Tibial nerve (tissue), 4 donors: ENCODE measurements around the gene EFCAB8. TPM values are rescaled to one million over a fixed set of nuclear protein-coding genes. Genes with fewer than 3 reads are reported as not detected.

Source experiments
- DNase-seq, 2 donors: peaks; one replicate each; pipeline ENCODE4 v3.0.0-alpha.2; 2019; ENCODE audit warnings: low spot score in 2 of 2
- H3K27ac ChIP-seq, 4 donors: fragments of 200-600 bp; sonication (generic) in 3 of 4; one replicate each; pipeline ENCODE4 v1.5.1; 2017 to 2019; ENCODE audit warnings: mild to moderate bottlenecking in 1 of 4
- H3K27me3 ChIP-seq, 2 donors: fragments of 200-600 bp; sonication (generic) in 1 of 2; one replicate each; pipeline versions ENCODE4 v1.5.1 to v1.6.0; 2017 to 2019
- H3K36me3 ChIP-seq, 3 donors: fragments of 200-600 bp; sonication (generic); one replicate each; pipeline ENCODE4 v1.5.1; 2018 to 2019
- H3K4me1 ChIP-seq, 4 donors: fragments of 200-600 bp; sonication (generic) in 3 of 4; one replicate each; pipeline ENCODE4 v1.5.1; 2017 to 2019
- H3K4me3 ChIP-seq, 4 donors: fragments of 200-600 bp; sonication (generic) in 3 of 4; one replicate each; pipeline ENCODE4 v1.5.1; 2017 to 2019; ENCODE audit warnings: mild to moderate bottlenecking in 1 of 4, moderate library complexity in 1 of 4
- H3K9me3 ChIP-seq, 4 donors: fragments of 200-600 bp; sonication (generic) in 3 of 4; one replicate each; pipeline ENCODE4 v1.5.1; 2017 to 2019
- EP300 ChIP-seq, 2 donors: sonication (generic); formaldehyde crosslinking; IDR thresholded peaks; one replicate each; pipeline ENCODE4 v1.6.1; 2017; ENCODE audit warnings: antibody characterized with exemption in 2 of 2, mild to moderate bottlenecking in 1 of 2
- POLR2A ChIP-seq, 2 donors: fragments of 450-650 bp; IDR thresholded peaks; one replicate each; pipeline ENCODE4 v1.6.1; 2017; ENCODE audit warnings: antibody characterized with exemption in 2 of 2, mild to moderate bottlenecking in 2 of 2, moderate library complexity in 2 of 2
- WGBS, 2 donors: methylation state at CpG; one replicate each; pipeline ENCODE4 v1.1.5; 2018; 5-methylcytosine and 5-hydroxymethylcytosine counted together
- total RNA-seq, 4 donors: library from RNA; depleted of rRNA; stranded (reverse); fragments of >200 nt; gene quantifications; one replicate each; pipeline ENCODE4 v1.1.0, GENCODE V29; 2016
- TF ChIP-seq, protein P1 (sequence below), 5 experiments: fragments of 200-600 bp in 3 of 5; fragments of 450-650 bp in 2 of 5; sonication (generic) in 3 of 5; IDR thresholded peaks; one replicate each; pipeline ENCODE4 v1.5.1; 2016 to 2019; ENCODE audit warnings: antibody characterized with exemption in 5 of 5, mild to moderate bottlenecking in 3 of 5, moderate library complexity in 2 of 5

EFCAB8 gene
- total RNA-seq, 4 donors from 2014 or later, result 0.30 to 0.87 TPM; not detected in 2

DNA sequence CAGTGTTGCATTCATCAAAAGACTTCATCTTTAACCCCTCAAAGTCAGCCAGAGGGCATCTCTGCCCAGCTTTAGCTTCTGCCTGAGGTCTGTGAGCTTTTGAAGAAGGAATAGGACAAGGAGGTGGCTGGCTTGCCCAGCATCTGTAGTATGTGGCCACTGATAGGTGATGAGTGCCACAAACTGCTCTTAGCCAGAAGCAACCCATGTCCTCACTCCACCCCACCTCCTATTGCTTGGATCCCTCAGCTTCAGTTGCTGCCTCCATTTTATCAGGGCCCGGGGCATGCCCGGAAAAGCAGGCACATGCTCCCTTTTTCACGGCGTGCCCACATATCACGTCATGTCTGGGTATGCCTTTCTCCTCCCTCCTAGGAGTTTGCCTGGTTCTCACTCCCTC, 11.9 kb upstream of the EFCAB8 start:
- Histone ChIP-seq H3K27ac (no peak overlapping the region), H3K36me3 (peaks cover 0 to 88% (median 0%) of the 10 kb centered on the region in 3 donors), H3K9me3 (no peaks in the 10 kb centered on the region), H3K4me1 (no peaks in the 10 kb centered on the region), H3K4me3 (no peak overlapping the region), H3K27me3 (no peaks in the 10 kb centered on the region)
- DNase-seq, result no peak
- WGBS, 2 donors, result 91 to 94% methylated on average over 5 of the region's 5 CpGs
- TF ChIP-seq, protein P1, sequence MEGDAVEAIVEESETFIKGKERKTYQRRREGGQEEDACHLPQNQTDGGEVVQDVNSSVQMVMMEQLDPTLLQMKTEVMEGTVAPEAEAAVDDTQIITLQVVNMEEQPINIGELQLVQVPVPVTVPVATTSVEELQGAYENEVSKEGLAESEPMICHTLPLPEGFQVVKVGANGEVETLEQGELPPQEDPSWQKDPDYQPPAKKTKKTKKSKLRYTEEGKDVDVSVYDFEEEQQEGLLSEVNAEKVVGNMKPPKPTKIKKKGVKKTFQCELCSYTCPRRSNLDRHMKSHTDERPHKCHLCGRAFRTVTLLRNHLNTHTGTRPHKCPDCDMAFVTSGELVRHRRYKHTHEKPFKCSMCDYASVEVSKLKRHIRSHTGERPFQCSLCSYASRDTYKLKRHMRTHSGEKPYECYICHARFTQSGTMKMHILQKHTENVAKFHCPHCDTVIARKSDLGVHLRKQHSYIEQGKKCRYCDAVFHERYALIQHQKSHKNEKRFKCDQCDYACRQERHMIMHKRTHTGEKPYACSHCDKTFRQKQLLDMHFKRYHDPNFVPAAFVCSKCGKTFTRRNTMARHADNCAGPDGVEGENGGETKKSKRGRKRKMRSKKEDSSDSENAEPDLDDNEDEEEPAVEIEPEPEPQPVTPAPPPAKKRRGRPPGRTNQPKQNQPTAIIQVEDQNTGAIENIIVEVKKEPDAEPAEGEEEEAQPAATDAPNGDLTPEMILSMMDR (IDR thresholded peaks at IDR 0.05), result no peak
- no peak for TF ChIP-seq POLR2A (IDR thresholded peaks at IDR 0.05)
- no peak for TF ChIP-seq EP300 (IDR thresholded peaks at IDR 0.05)

DNA sequence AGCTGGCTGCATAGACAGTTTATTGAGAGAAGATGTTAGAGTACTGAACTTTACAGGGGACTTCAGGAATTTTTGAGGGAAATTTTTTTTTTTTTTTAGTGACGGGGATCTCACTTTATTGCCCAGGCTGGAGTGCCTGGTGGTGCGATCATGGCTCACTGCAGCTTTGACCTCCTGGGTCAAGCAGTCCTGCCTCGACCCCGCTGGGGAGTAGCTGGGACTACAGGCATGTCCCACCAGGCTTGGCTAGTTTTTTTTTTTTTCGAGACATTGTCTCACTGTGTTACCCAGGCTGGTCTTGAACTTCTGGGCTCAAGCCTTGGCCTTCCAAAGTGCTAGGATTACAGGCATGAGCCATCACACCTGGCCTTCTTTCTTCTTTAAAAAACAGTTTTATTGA, 10.8 kb upstream of the EFCAB8 start:
- H3K9me3 ChIP-seq, result no peaks in the 10 kb centered on the region
- H3K36me3 ChIP-seq, result peaks cover 0 to 88% (median 0%) of the 10 kb centered on the region in 3 donors
- TF ChIP-seq EP300 (IDR thresholded peaks at IDR 0.05) (no peak), POLR2A (IDR thresholded peaks at IDR 0.05) (no peak)
- TF ChIP-seq, protein P1 (IDR thresholded peaks at IDR 0.05), result no peak
- WGBS, 2 donors, result 84 to 88% methylated on average over 5 of the region's 5 CpGs
- H3K27ac ChIP-seq, result no peak overlapping the region
- H3K27me3 ChIP-seq, result no peaks in the 10 kb centered on the region
- no peak for DNase-seq
- no peaks in the 10 kb centered on the region for H3K4me1 ChIP-seq
- no peak overlapping the region for H3K4me3 ChIP-seq

DNA sequence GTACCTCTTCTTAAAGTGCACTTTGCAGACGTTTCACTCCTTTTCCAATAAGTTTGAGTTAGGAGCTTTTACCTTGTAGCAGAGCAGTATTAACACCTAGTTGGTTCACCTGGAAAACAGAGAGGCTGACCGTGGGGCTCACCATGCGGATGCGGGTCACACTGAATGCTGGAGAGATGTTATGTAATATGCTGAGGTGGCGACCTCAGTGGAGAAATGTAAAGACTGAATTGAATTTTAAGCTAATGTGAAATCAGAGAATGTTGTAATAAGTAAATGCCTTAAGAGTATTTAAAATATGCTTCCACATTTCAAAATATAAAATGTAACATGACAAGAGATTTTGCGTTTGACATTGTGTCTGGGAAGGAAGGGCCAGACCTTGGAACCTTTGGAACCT, 9.9 kb upstream of the EFCAB8 start:
- Histone ChIP-seq H3K27me3 (no peaks in the 10 kb centered on the region), H3K27ac (no peak overlapping the region), H3K4me3 (no peak overlapping the region), H3K4me1 (no peaks in the 10 kb centered on the region), H3K9me3 (no peaks in the 10 kb centered on the region), H3K36me3 (peaks cover 0 to 89% (median 0%) of the 10 kb centered on the region in 3 donors)
- 85 to 86% methylated on average over 6 of the region's 6 CpGs for WGBS, 2 donors
- TF ChIP-seq POLR2A (IDR thresholded peaks at IDR 0.05), result no peak
- TF ChIP-seq, protein P1 (IDR thresholded peaks at IDR 0.05), result no peak
- no peak for TF ChIP-seq EP300 (IDR thresholded peaks at IDR 0.05)
- DNase-seq, result no peak

DNA sequence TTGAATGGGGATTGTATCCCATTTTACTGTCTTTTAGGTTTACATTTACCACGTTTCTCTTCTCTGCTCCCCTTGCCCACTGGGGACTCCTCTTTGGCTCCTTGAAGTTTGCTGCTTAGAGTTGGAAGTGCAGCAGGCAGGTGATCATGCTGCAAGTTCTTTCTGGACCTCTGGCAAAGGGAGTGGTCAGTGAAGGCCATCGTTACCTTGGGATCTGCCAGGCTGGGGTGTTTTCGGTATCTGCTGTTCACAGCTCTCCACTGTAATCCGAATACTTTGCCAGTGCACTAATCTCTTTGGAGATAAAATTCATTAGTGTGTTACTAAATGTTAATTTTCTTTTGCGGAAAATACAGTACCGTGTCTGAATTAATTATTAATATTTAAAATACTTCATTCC, 9.1 kb upstream of the EFCAB8 start:
- no peak overlapping the region for H3K27ac ChIP-seq
- TF ChIP-seq POLR2A (IDR thresholded peaks at IDR 0.05), result no peak
- no peak for TF ChIP-seq EP300 (IDR thresholded peaks at IDR 0.05)
- TF ChIP-seq, protein P1 (IDR thresholded peaks at IDR 0.05), result no peak
- no peaks in the 10 kb centered on the region for H3K4me1 ChIP-seq
- H3K9me3 ChIP-seq, result no peaks in the 10 kb centered on the region
- no peak for DNase-seq
- WGBS, 2 donors, result 84 to 90% methylated on average over 6 of the region's 6 CpGs
- peaks cover 0 to 87% (median 0%) of the 10 kb centered on the region in 3 donors for H3K36me3 ChIP-seq
- no peak overlapping the region for H3K4me3 ChIP-seq
- no peaks in the 10 kb centered on the region for H3K27me3 ChIP-seq

DNA sequence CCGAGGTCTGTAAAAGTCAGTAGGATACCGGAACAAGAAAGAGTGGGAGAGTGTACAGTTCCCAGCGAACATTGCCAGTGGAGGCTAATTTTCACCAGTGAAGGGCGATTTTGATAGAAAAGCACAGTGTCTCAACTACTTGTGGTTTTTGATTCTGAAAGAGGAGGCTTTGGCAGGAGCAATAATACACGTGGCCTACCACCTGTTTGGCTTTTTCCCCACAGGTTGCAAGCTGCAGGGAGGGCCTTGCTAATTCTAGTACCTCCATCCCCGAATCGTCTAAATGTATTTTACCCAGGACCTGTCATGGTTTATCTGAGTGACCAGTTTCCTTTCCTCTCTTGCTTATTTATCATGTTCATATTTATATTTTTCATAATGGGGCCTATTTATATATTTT, 3.3 kb upstream of the EFCAB8 start:
- Histone ChIP-seq H3K27ac (no peak overlapping the region), H3K4me3 (no peak overlapping the region), H3K9me3 (no peaks in the 10 kb centered on the region), H3K36me3 (peaks cover 0 to 73% (median 0%) of the 10 kb centered on the region in 3 donors), H3K4me1 (no peaks in the 10 kb centered on the region), H3K27me3 (no peaks in the 10 kb centered on the region)
- TF ChIP-seq EP300 (IDR thresholded peaks at IDR 0.05) (no peak), POLR2A (IDR thresholded peaks at IDR 0.05) (no peak)
- TF ChIP-seq, protein P1 (IDR thresholded peaks at IDR 0.05), result no peak
- 83 to 85% methylated on average over 7 of the region's 7 CpGs for WGBS, 2 donors
- no peak for DNase-seq
